DMS 273 treated with DMSO at 0.1 percent for 48 hours (cell line): Measurements from ENCODE around the gene ALAS1.

ENCODE experiments used
- DNase-seq: peaks from one replicate; lab custom pipeline; 2025; lab: John Stamatoyannopoulos, UW

The ALAS1 gene

DNA sequence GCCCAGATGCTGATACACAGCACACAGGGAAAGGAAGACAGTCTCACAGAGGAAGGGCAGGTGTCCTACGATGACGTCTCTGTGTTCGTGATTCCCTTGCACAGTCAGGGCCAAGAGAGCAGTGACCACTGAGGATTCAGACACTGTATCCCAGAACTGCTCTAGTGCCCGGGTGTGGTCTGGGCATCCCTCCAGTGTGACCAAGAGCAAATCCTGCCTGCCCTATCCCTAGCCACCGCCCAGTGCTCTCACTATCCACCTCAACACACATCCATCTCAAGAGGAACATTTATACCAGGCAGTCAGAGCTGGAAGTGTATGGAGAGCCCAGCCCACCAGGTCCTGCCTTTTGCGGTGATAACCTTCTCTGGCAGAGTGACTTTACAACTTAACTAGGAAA is 51.7 kb downstream of the ALAS1 start:
- DNase-seq = no peak

DNA sequence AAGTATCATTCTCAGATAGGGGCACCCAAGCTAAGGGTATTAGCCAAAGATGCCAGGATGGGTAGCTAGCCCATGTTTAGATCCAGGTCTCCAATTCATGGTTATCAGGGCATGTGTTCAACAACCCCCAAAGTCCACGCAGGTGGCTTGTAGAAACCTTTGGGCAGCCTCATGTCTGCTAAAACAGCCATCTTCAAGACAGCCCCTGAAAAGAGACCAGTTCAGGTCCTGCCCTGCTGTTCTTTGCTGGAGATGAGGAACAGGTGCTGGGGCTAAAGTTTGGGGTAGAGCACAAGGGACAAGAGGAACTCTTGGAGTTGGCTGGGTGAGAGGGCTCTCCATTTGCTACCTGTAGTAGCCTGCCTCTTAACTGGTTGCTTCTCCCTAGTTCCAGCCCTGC is 52.2 kb downstream of the ALAS1 start:
- no peak for DNase-seq

DNA sequence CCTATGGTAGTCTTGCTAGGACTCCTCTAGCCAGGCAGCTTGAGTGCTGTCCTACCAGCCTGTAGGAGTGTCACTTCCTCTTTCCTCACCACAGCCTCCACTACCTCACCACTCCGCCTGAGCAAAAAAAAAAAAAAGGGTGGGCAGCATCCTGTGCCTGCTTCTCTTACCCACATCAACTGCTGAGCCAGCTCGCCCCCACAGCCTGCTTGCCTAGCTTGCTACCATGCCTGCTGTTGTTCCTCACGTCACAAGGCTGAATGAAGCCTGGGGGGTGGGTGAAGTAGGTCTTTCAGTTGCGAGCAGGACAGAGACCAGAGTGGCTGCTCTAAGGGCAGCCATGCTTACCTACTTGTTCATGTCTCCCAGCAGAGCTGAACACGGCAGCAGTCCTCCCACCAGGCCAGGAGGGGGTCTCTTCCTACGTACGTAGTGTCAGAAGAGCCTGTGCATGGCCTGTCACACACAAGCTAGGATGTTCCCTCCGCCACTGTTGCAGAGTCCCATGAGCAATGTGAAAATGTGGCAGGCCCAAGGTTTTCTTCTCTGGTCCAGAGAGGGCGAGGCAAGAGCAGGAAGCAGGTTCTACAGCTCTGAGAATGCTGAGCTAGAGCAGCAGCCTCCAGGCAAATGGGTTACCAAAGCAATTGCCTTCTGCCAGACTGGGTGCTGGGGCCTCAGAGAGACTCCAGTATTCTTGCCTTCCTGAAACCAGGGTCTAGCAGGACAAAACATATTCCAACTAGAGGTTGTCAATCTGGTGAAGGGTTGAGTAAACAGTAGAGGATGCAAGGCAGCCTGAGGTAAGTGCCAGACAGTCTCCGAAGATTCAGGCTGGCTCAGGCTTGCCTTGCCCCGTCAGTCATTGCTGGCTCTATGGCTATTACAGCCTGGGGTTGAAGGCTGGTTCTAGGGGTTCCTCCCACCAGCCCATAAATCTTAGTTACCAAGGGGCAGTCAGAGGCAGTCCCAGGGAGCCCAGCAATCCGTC is 55.6 kb downstream of the ALAS1 start:
- no peak for DNase-seq

DNA sequence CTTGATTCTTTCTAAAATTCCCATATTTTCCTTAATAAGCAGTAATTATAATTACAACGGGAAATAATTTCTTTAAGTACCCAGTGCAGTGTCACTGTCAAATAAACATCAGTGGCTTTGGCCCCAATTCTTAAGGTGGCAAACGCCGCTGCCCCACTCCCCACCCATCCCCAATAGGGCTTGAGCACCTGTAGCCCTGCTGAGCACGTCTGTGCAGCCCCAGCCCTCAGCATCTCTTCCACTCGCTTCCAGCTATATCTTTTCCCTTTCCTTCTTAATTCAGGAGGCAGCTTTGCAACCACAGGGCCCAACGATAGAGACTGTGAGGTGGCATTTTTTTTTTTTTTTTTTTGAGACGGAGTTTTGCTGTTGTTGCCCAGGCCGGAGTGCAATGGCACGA is 56.6 kb downstream of the ALAS1 start:
- DNase-seq = no peak

DNA sequence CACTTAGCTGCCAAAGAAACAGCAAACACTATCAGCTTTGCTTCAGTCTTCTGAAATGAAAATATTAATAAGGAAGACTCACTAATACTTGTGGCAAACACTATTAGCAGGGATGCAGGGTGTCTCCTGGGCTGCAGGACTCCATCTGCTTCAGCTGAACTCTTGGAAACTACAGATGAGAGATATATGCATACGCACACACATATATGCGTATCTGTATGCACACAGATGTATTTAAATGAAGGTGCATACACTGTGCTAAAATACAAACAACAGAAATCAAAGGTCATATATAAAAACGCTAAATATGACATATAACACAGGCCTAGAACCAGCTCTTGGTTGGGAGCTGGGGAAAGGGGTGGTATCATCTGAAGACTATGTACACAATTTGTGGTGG is 58.2 kb downstream of the ALAS1 start:
- no peak for DNase-seq

DNA sequence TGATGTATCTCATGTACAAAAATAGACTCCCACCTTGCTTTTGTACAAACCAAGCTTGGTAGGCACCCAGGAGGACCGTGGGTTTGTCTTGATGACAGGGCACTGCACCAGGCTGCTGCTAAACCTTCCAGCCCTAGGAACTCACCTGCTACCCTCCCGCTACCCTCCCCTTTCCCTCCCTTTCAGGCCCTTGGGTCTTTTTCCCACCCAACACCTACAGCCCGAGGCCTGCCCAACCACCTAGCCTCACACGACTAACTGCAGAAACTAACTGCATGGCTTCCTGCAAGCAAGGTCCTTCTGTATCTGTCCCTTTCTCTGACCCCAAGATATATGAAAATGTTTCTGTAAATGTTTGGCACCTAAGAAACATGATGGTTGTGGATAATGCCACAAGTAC is 58.7 kb downstream of the ALAS1 start:
- no peak for DNase-seq

DNA sequence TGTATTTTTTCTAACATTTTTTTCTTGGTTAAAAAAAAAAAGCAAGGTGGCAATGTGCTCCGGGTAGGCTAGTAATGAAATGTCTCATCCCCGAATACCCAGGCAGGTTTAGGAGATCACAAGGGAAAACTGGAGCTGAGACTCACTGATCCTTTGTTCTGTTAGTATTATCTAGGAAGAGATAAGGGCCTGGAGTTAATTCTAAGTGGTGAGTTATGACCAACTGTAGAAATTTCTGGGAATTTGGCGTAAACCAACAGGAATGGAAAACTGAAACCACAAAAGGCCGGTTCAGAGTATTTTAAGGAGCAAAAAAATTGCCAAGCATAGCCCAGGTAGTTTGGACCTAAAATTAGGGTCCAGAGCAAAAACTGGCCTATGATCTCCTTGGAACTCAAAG is 60.0 kb downstream of the ALAS1 start:
- no peak for DNase-seq

DNA sequence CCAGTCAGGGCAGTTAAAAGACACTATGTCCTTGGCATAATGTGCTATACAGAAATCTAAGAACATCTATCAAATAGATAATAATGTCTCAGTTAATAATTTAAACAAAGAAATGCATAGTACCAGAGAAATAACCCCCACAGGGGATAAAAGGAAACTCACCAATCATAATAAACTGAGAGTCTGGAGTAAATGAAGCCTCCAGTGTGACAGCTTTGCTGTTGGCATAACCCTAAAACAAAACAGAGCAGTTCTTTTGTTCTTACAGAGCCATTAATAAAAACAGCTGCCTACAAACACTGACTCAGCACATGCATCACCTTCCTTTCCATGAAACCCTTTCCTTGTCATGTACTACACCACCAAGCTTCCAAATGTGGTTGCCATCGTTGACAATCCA is 61.1 kb downstream of the ALAS1 start:
- no peak for DNase-seq

DNA sequence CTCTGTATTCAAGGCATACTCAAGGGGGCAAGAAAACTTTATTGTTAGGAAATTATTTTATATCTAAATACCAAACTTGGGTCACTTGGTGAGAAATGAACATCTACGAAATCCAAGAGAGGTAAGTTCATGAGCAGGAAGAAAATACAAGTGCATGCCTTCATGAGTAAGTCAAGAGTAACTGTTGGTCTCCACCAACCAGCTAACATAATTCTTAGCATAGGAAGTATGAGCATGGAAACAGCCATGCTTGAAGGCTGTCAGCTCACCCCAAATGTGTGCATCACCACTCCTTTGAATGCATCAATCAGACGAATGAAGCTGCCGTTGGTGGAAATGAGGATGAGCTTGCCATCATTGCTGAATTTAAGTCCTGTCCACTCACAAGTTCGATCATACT is 61.5 kb downstream of the ALAS1 start:
- no peak for DNase-seq

DNA sequence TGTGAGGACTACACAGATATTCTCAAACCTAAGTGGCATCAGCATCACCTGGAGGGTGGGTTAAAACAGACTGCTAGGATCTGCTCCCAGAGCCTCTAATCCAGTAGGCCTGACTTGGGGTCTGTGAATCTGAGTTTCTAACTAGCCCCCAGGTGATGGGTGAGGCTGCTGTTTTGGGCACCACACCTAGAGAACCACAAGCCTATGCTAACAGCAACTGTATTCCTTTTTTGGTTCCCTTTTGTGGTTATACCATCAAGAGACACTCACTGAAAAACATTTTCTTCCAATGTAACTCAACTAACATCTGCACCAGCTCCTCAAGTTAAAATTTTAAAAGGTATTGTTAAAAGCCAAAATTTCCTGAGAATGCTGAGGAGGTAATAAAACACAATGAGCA is 64.5 kb downstream of the ALAS1 start:
- DNase-seq = no peak
